KG1 (cell line): ENCODE results near the gene HOXC12.

ENCODE experiments used
- DNase-seq: peaks from one replicate; lab custom pipeline; 2025; lab: John Stamatoyannopoulos, UW

Gene HOXC12

DNA sequence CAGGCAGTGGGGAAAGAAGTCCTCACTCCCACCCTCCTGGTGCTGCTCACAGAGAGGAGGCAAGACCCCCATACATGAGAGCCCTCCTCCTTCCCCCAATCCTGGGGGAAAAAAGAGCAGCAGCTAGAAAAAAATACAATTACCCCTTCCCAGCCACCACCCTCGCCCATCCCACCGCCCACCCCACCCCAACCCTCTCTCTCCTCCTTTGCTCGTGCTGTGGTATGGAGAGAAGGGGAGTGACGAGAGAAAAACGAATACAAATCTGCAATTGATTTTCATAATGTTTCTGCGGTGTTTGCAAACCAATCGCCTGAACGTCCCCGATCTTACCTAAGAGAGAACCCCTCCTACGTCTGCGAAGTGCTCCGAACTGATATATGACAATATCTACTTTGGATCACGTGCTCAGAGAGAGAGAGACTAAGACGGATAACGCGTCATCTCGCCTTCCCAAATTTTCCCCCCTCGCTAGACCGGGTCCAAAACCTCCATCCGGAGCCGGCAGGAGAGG, 18.1 kb downstream of the HOXC12 start, which contains the start of gene HOXC11:
Gene HOXC11 (plus strand): TSS at position 405 of the 514 bp plus-strand sequence. CDS start 116 bp downstream, outside the sequence.
- DNase-seq, result no peak

DNA sequence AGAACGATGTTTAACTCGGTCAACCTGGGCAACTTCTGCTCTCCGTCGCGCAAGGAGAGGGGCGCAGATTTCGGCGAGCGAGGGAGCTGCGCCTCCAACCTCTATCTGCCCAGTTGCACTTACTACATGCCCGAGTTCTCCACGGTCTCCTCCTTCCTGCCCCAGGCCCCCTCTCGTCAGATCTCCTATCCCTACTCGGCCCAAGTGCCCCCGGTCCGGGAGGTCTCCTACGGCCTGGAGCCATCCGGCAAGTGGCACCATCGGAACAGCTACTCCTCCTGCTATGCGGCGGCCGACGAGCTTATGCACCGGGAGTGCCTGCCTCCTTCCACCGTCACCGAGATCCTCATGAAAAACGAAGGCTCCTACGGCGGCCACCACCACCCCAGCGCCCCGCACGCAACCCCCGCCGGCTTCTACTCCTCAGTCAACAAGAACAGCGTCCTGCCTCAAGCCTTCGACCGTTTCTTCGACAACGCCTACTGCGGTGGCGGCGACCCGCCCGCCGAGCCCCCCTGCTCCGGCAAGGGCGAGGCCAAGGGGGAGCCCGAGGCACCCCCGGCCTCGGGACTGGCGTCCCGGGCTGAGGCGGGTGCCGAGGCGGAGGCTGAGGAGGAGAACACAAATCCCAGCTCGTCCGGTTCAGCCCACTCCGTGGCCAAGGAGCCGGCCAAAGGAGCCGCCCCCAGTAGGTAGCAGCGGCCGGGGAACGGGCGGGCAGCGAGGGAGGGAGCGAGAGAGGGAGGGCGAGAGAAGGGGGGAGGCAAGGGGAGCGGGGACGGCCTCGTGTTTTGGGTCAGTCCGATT, 18.7 kb downstream of the HOXC12 start:
- DNase-seq, result no peak

DNA sequence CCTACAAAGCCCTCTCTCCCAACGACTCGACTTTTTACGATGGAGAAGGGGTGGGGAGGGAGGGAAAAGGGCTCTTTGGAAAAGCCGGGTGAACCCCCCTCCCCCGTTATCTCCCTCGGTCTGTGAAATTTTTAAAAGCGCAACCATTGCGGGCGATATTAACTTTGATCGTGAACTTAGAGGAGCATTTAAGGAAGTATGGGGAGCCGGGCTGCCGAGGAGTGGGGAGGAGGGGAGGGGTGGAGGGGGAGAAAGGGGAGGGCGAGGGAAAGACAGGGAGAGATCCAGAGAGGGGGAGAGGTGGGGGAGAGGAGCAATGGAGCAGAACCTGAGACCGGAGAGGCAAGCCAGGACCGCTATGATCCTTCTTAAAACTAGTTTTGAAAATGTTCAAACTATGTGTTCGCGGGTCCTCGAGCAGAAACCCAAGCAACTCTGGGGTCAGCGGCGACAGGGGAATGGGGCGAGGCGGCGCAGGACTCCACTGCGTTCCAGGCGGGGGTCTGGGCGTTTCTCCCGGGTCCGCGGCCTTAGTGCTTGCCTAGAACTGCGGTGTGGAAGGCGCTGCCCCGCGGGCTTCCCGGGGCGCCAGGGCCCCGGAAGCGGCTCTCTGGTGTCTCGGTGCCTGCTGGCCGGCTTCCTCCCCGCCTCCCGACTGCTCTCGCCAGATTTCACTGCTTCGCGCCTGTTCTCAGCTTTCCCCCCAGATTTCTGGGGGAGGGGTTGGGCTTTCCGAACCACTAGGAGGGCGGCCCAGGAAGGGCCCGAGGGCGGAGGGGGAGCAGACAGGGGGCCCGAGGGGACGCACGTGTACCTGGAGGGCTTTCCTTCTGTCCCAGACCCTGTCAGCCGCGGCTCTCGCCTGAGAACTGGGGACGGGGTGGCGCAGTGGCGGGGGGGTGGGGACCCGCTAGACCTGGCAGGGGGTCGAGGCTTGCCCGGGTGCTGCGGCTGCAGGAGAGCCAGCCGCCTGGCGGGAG, 19.7 kb downstream of the HOXC12 start, which contains the start of gene HOTAIR:
Gene HOTAIR (minus strand): TSS at position 871 of the 980 bp plus-strand sequence.
- no peak for DNase-seq

DNA sequence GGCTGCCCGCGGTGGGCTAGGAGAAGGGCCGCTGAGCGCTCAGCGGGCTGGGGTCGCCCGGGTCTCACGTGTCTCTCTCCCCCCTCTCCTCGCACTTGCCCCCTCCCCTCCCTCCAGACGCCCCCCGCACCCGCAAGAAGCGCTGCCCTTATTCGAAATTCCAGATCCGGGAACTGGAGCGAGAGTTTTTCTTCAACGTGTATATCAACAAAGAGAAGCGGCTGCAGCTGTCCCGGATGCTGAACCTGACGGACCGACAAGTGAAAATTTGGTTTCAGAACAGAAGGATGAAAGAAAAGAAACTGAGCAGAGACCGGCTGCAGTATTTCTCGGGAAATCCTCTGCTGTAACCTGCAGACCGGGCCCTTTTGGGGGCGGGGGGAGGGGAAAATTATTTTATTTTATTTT, 20.4 kb downstream of the HOXC12 start:
- DNase-seq, result no peak

DNA sequence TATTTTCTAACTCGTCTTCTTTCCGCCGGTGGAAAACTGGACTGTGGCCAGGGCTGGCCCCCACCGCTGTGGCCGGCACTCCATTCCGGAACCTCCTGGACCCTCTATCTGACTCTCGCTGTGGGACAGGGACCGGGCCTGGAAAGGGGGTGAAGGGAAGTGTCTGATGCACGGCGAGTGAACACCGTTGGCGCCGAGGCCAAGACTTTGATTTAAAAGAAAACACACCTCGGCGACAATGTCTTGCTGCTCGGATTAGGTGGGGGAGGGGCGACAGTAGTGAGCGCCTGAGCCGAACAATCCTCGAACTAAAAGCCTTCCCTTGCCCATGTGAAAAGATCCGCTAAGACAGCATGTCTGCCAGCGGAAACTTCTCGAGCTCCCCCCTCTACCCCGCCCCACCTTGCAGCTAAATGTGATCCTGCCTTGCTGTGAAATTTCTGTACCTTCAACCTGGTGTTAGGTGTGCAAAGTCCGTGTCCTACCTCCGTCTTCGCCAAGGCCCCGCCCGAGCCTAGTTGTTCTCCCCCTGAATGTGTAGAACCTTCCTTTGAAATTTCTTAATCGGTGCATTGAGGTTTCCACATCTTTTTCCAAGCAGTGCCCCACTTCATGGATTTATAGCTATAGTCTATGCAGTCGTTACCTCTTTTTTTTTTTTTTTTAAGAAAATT, 20.9 kb downstream of the HOXC12 start:
- DNase-seq, result no peak

DNA sequence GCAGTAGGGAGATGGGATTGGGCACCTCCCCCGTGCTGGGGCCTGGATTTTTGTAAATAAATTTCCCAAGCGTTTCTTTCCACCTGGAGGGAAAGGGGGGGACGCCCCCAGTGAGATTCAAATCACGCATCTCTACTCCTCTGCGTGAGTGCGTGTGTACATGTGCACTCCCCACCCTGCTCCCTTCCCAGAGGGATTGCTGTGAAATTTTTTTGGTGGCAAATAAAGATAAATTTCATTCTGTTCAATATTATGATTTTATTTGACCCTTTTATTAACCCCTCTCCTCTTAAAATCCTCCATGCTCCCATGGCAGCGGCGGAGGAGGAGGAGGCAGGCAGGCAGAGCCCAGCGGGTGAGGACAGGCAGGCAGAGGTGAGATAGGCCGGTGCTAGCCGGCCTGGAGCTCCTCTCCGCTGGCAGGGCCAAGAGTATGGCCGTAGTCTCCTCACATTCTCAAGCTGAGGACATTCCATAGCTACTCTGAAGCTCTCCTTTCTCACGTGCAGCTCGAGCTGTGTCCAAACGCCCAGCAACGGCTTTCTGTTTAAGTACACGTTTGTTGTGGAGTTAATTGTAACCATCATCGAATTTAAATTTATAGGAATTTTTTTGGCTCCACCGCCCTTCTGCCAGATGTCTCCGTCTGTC, 21.6 kb downstream of the HOXC12 start:
- no peak for DNase-seq

DNA sequence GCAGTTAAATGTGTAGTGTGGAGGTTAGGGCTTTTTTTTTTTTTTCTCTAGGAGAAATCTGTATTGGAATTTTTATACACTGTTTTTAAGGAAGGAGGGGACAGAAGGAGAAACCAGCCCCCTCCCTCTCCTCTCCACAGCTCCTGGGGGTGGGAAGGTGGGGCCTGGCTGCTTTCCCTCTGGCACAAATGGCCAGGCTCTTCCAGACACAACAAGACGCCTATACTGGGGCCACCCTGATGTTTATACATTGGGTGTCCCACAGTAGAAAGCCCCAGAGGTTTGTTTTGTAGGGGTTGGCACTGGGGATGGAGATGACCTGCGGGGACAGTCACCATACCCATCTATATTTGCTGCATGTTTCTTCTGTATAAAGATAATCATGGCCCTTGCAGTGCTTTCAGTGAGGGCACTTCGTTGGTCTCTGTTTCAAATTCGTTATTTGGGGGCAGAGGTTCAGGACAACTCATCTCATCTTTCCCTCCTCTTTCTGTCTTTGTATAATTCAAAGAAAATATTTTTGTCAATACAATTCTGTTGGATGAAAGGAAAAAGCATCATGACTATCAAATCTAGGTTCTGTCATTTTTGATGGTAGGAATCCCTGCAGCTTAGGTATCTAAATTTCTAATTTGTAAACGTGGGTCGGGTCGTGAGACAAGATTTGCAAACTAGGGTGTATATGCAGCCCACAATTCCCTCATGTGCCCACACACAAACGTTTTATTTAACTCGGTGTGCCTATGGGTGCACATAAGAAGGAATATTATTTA, 22.3 kb downstream of the HOXC12 start:
- no peak for DNase-seq

DNA sequence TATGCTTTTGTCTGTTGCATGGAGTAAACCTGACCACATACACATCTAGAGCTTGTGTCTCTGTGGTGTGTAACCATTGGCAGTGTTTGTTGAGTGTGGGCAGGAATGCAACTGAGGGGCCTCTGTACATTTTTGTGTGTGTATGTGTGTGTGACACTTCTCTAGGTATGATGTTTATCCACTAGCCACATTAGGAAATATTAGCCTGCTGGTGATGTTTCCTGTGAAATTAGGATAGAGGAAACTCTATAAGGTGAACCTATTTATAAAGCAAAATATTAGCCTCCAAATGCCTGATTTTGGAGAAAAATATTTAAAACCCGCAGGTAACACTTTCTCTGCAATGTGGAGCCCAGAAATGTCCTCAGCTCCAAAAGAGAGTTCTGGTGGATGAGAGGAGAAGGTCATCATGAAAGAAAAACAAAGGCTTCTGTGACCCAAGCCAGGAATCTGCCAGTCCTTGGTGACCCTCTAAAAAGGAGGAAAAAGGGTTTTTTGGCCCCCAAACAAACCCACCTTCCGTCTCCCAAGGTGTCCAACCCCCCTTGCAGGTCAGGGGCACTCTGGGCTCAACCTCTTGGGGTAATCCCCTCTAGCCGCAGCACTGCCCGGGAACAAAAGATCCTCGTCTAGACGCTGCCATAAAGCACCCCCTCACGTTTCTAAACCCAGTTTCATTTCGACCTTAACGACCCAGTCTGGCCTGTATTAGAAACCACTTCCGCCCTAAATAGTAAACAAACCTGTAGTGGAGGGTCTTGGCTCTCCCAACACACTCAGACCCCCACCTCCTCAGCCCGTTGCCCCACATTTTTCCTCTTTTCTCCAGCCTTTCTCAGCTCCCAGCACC, 23.1 kb downstream of the HOXC12 start:
- no peak for DNase-seq

DNA sequence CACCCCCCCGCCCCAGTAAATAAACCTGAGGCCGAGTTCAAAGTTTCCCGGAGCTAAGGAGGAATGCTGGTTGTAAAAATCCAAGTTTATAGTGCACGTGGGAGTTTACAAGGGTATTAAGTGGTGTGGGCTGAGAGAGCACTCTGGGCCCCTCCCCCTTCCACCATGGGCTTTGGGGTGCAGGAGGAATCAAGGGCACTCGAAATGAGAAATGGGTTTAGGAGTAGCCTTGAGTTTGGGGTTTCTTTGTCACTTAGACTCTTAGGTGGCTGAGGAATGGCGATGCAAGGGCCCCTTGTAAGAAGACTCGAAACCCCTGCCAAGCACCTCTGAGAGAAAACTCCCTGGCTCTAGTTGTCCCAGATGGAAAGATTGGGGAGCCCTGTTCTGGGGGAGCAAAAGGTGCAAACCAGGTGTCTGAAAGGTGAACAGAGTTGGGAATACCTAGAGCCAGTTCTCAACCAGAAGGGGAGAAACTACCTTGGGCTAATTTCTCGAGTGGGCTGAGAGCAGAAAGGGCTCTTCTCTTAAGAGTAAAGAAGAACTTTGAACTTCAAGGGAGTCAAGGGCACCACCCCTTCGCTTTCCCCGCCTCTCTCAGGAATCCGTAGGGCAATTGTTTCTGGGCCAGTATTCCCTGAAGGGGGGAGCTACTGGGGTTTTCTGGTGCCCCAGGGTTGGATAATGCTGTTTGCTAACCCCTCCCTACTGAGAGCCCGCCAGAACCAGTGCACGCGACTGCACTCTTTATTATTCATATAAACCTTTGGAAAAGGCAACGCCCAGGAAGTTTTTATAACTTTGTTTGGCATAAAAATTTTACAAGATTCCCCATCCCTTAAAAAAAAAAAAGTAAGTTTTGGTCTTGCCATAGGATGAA, 24.0 kb downstream of the HOXC12 start:
- no peak for DNase-seq

DNA sequence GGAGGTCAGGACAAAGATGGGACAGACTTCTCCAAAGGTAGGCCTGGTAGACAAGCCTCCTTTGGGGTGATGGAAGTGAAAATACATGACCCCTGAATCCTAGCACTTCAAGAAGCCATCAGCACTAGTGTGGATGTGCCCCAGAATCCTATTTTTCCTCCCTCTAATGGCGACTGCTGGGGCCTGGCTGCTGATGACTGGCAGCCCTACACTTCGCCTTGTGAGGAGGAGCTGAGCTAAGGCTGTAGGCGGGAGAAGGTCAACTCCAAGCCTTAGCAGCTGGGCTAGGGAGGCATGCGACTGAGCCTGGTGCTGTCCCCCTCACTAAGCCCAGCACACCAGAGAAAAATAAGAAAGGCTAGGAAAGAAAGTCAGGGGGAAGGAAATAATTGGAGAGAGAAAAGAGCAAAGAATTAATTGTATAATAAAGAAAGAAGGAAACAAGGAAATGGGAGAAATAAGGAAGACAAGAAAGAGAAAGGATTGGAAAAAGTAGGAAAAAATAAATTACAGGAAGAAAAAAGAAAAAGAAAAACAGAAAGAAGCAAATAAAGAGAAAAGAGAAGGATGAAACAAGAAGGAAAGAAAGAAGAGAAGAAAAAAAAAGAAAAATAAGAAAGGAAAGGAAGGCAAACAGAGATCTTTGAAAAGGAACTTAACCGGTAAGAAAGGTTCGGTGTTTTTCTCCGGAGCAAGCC, 25.6 kb downstream of the HOXC12 start:
- DNase-seq, result no peak

DNA sequence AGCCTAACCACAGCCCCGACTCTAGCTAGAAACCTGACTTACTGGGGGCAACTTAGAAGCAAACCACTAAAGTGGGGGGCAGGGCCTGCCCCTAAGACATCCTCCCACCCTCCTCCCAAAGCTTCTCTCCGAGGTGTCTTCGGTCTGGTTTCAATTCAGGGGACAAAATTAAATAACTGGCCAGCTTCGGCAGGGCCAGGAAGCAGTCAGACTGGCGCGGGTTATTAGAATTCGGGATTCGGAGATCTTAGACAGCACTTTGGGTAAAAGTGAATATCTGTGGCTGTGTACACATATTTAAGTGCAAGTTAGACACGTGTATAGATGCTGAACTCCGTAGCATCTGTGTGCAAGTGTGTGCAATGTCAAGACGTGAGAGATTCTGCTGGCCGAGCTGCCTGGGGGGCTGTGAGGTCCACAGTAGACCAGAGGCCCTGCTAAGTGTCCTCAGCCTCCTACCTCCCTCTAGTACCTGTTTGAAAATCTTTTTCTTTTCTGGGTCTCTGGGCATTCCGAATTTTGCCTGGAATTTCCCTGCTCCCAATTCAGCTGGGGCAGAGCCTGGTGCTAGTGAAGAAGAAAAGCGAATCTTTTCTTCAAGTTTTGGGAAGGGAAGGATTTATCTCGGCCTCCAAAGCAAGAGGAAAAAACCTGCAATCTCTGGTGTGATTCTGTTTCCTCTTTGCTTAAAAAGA, 26.2 kb downstream of the HOXC12 start:
- no peak for DNase-seq

DNA sequence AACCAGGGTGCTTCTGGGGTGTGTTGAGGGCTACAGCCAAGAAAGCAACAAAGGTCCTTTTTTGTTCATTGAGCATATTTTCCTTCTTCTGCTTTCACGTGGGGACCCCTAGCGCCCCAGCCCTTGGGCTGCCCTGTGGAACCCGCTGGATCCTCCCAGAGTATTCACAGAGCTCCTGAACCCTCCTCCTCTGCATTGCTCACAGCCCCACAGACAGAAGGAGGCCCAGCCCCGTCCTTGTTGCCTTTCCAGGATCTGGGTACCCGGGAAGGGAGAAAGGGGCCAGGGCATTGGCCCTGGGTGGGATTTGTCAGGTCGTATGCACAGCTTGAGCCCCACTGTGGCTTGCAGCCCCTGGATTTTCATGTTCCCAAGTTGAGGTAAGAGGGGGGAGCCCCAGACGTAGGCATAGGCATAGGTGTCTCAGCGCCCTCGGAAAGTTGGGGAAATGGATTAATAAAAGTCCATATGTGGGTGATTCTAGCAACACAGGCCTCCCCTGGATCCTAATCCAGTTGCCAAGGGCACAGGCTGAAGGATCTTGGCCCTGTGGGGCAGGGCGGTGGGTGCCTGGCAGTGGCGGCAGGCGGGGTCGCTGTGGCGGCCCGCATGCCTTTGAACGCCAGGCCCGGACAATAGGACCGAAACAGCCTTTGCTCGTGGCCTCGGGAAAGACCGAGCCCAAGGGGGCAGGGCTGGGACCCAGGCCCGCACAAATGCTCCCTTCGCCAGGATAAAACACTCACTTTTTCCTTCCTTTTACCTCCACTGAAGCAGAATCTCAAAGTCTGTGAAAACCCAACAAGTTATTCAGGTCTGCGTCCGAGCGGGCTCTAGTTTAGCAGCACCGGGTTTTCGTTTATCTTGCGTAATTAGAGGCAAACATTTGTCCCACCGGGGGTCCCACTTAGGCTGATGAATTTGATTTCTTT, 27.2 kb downstream of the HOXC12 start:
- DNase-seq, result no peak

DNA sequence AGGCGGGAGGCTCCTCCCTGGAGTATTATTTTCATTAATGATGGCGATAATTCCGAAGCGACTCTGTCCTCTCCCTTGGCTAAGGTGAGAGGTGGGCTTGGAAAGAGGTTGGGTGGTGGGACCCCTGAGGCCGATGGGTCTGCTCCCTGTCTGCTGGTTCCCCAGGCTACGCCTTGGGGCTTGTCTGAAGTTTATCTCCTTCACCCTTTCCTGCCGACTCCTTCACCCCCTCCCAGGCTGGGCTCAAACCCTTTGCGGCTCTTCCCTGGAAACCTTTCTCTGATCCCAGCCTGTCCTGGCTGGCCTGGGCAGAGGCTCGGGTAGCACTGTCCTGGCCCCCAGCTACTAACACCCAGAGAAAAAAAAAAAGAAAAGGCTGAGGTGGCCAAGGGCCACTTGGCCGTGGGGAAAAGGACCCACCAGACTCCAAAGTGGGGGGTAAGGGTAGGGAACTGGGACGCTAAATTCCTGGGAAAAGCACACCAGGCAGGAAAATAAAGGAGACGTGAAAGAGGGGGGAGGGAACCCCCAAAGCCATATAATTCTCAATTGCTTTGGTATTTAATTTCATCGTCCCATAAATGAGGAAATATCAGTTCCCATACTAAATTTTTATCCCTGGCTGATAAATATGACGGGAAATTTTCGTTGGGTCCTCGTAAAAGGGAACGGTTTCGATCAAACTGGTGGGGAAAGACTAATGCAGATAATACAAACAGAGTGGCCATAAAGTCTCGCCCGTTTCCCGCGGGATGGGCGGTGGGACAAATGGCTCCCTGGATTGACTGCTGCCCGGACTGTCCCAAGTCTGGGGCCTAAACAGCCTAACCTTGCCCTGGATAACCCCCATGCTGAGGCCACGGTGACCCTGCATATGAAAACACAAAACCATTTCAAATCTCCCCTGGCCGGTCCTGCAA, 28.2 kb downstream of the HOXC12 start:
- no peak for DNase-seq

DNA sequence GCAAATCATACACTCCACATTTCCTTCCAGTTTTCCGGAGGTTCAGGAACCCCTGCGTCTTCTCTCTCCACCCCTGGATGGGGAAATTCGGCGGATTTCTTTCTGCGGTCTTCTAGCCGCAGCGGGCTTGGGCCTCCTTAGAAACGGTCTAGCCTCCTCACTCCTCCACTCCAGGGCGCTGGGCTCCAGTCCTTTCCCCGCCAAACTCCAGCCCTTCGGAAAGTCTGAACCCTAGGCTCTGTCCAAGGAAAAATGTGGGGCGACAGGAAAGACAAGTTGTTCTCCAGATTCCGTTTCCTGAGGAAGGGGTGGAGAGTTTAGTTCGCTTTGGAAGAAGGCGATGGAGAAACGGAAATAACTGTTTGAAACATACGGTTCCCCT, 28.9 kb downstream of the HOXC12 start:
- no peak for DNase-seq

DNA sequence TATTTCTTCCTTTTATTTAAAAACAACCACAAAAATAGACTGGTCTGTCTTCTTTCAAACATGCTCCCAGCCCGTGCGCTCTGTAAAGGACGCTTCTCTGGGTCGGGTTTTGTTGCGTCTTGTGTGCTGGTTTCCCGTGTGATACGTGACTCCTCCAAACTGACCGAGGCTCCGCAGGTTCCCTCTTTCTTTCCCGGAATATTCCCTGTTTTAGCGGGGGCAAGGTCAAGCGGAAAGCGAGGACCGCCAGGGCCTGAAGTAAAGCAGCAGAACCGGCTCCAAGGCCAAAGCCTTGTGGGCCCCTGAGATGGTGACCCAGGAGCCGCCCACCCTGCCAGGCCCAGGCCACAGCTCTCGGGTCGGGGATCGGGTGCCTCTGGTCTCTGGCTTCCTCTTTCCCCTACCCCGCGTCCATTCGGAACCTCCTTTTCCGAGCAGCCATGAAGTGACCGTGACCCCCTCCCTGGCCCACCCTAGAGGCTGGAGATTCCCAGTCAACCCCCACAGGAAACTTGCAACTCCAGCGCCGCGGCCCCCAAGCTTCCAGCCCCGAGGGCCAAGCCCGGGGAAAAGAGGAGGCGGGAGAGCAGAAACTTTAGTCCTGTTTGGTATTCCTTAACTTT, 29.4 kb downstream of the HOXC12 start:
- DNase-seq, result no peak
